Measurements from ENCODE around the gene MIR17HG. TPM values are rescaled to one million over a fixed set of nuclear protein-coding genes. Genes with fewer than 3 reads are reported as not detected.

MIR17HG gene
- total RNA-seq, 2 donors from 2014 or later, result 22.8 to 23.0 TPM

DNA sequence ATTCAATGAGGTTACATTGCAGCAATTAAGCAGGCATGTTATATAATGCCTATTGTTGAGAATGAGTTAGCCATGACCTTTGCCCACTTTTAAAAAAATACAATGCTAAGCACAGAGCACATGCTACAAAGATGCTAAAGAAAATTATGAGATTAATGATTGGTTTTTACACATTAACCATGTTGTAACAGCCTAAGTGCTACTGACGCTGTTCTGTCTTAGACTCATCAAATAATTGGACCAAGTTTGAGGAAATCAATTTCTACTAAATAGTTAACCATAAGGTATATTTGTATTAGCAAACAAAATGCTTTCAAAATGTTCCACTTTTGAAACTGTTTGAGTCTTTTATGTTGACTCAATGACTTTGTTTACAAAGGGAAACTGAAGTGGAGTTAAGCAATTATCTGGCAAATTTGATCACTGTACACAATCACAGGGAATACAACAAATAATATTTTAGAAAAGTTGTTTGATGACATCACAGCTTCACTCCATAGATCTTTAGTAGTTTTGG, 14.3 kb downstream of the MIR17HG start:
- H3K4me1 ChIP-seq (ENCODE audit: control insufficient read depth, insufficient read depth, low read length), result no peaks in the 10 kb centered on the region
- peaks cover 23% of the 10 kb centered on the region for H3K36me3 ChIP-seq (ENCODE audit: control insufficient read depth, insufficient read depth, low read length)
- no peak for DNase-seq
- H3K4me3 ChIP-seq (ENCODE audit: low read length), result no peak overlapping the region
- Mint-ChIP-seq H3K36me3 (ENCODE audit: low read depth) (peaks cover 11% of the 10 kb centered on the region), H3K4me3 (no peak overlapping the region), H3K9me3 (no peaks in the 10 kb centered on the region), H3K27ac (no peak overlapping the region), H3K4me1 (no peaks in the 10 kb centered on the region), H3K27me3 (ENCODE audit: insufficient read depth) (no peaks in the 10 kb centered on the region)
- H3K9ac ChIP-seq (ENCODE audit: extremely low read depth, low read length, poor library complexity, severe bottlenecking), result no peak overlapping the region
- TF ChIP-seq CTCF (conservative IDR thresholded peaks at IDR 0.05), result no peak
- H3K9me3 ChIP-seq (ENCODE audit: control insufficient read depth, low read length), result no peaks in the 10 kb centered on the region
- no peaks in the 10 kb centered on the region for H3K27me3 ChIP-seq (ENCODE audit: control insufficient read depth, insufficient read depth, low read length, poor library complexity, severe bottlenecking)
- 100% methylated on average over 1 of the region's 1 CpG; no CpG with 5 or more reads in 1 of the 2 experiments for WGBS, 2 experiments (ENCODE audit: insufficient coverage in 1 of 2, insufficient read length in 1 of 2)
- H3K27ac ChIP-seq (ENCODE audit: low read depth, low read length), result no peak overlapping the region

DNA sequence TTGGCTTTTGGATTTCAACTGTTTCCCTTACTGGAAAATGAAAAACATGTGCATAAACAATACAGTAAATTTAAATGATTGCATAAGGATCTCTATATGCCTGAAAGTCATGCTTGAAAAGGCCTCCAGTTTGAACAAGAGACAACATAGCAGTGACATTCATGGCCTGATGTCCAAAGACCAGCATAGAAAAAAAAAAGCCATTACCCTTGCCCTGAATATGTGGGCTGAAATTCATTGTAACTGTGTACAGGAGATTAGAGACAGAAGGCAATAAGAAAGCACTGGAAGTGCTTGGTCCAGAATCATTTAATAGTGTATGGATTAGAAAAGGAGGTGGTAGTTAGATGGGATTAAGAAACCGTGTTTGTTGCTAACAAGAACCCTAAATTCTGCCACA, 15.4 kb downstream of the MIR17HG start:
- H3K9me3 ChIP-seq (ENCODE audit: control insufficient read depth, low read length), result no peaks in the 10 kb centered on the region
- Mint-ChIP-seq H3K4me3 (no peak overlapping the region), H3K9me3 (no peaks in the 10 kb centered on the region), H3K36me3 (ENCODE audit: low read depth) (peaks cover 5% of the 10 kb centered on the region), H3K27ac (no peak overlapping the region), H3K4me1 (no peaks in the 10 kb centered on the region), H3K27me3 (ENCODE audit: insufficient read depth) (no peaks in the 10 kb centered on the region)
- WGBS, 2 experiments (ENCODE audit: insufficient coverage in 1 of 2, insufficient read length in 1 of 2), result no CpG with 5 or more reads among the region's 1 CpG
- DNase-seq, result no peak
- H3K4me3 ChIP-seq (ENCODE audit: low read length), result no peak overlapping the region
- no peaks in the 10 kb centered on the region for H3K4me1 ChIP-seq (ENCODE audit: control insufficient read depth, insufficient read depth, low read length)
- H3K27ac ChIP-seq (ENCODE audit: low read depth, low read length), result no peak overlapping the region
- no peaks in the 10 kb centered on the region for H3K27me3 ChIP-seq (ENCODE audit: control insufficient read depth, insufficient read depth, low read length, poor library complexity, severe bottlenecking)
- peaks cover 16% of the 10 kb centered on the region for H3K36me3 ChIP-seq (ENCODE audit: control insufficient read depth, insufficient read depth, low read length)
- H3K9ac ChIP-seq (ENCODE audit: extremely low read depth, low read length, poor library complexity, severe bottlenecking), result no peak overlapping the region
- TF ChIP-seq CTCF (conservative IDR thresholded peaks at IDR 0.05), result no peak

DNA sequence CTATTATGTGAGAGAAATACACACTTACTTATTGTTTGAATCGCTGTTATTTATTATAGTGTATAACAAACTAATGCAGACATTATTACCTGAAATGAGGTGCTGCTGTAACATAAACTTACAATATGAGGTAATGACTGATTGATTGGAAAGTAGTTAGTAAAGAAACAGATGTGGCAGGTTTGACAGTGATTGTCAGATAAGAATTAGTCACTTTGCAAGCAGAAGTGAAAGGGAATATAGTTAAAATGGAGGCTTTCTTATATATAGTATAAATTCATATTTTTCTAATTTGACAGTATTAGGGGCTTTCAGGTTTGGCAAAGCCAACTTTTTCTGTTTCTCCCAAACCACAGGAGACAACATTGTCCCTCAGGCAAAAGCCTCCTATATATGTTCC, 20.6 kb downstream of the MIR17HG start:
- H3K27me3 ChIP-seq (ENCODE audit: control insufficient read depth, insufficient read depth, low read length, poor library complexity, severe bottlenecking), result no peaks in the 10 kb centered on the region
- no peak overlapping the region for H3K27ac ChIP-seq (ENCODE audit: low read depth, low read length)
- H3K27me3 Mint-ChIP-seq (ENCODE audit: insufficient read depth), result no peaks in the 10 kb centered on the region
- peaks cover 6% of the 10 kb centered on the region for H3K36me3 ChIP-seq (ENCODE audit: control insufficient read depth, insufficient read depth, low read length)
- no CpG with 5 or more reads among the region's 1 CpG for WGBS, 2 experiments (ENCODE audit: insufficient coverage in 1 of 2, insufficient read length in 1 of 2)
- no peak overlapping the region for H3K4me3 Mint-ChIP-seq
- DNase-seq, result no peak
- H3K27ac Mint-ChIP-seq, result no peak overlapping the region
- H3K4me1 ChIP-seq (ENCODE audit: control insufficient read depth, insufficient read depth, low read length), result no peaks in the 10 kb centered on the region
- peaks cover 5% of the 10 kb centered on the region for H3K36me3 Mint-ChIP-seq (ENCODE audit: low read depth)
- H3K4me3 ChIP-seq (ENCODE audit: low read length), result no peak overlapping the region
- peaks cover 8% of the 10 kb centered on the region for H3K4me1 Mint-ChIP-seq
- no peaks in the 10 kb centered on the region for H3K9me3 ChIP-seq (ENCODE audit: control insufficient read depth, low read length)
- H3K9me3 Mint-ChIP-seq, result no peaks in the 10 kb centered on the region
- no peak overlapping the region for H3K9ac ChIP-seq (ENCODE audit: extremely low read depth, low read length, poor library complexity, severe bottlenecking)
- TF ChIP-seq CTCF (conservative IDR thresholded peaks at IDR 0.05), result no peak
